ENCODE results near the gene IGFBP2. TPM values are rescaled to one million over a fixed set of nuclear protein-coding genes. Genes with fewer than 3 reads are reported as not detected.

The IGFBP2 gene
- total RNA-seq, 1 experiment from 2014 or later, result 848 TPM

GRCh38 chr2:216671791-216672343 lies 38.6 kb downstream of the IGFBP2 start:
- Histone ChIP-seq H3K27me3 (ENCODE audit: control insufficient read depth, insufficient read depth, low read length) (no peaks in the 10 kb centered on the region), H3K36me3 (replicated peaks; ENCODE audit: control insufficient read depth, insufficient read depth, low read length) (no peaks in the 10 kb centered on the region), H3K4me3 (ENCODE audit: insufficient read depth, low read depth, low read length) (no peak overlapping the region)
- DNase-seq, result peak; percentile 30

GRCh38 chr2:216672466-216672865 lies 39.2 kb downstream of the IGFBP2 start:
- Histone ChIP-seq H3K27me3 (ENCODE audit: control insufficient read depth, insufficient read depth, low read length) (no peaks in the 10 kb centered on the region), H3K36me3 (replicated peaks; ENCODE audit: control insufficient read depth, insufficient read depth, low read length) (no peaks in the 10 kb centered on the region), H3K4me3 (ENCODE audit: insufficient read depth, low read depth, low read length) (no peak overlapping the region)
- peak; percentile 38 for DNase-seq

- no peaks in the 10 kb centered on the region for H3K36me3 ChIP-seq (replicated peaks; ENCODE audit: control insufficient read depth, insufficient read depth, low read length)
- no peaks in the 10 kb centered on the region for H3K27me3 ChIP-seq (ENCODE audit: control insufficient read depth, insufficient read depth, low read length)
- peak; percentile 43 for DNase-seq
- H3K4me3 ChIP-seq (ENCODE audit: insufficient read depth, low read depth, low read length), result no peak overlapping the region
Measured at GRCh38 chr2:216673021-216673420, 39.8 kb downstream of the IGFBP2 start.

- no peak for DNase-seq
Measured at GRCh38 chr2:216673609-216674008, 40.4 kb downstream of the IGFBP2 start.

GRCh38 chr2:216674376-216674775 lies 41.2 kb downstream of the IGFBP2 start:
- Histone ChIP-seq H3K4me3 (ENCODE audit: insufficient read depth, low read depth, low read length) (no peak overlapping the region), H3K27me3 (ENCODE audit: control insufficient read depth, insufficient read depth, low read length) (no peaks in the 10 kb centered on the region), H3K36me3 (replicated peaks; ENCODE audit: control insufficient read depth, insufficient read depth, low read length) (no peaks in the 10 kb centered on the region)
- no peak for DNase-seq

More at GRCh38 chr2:216673609-216674008, 40.4 kb downstream of the IGFBP2 start:
- Histone ChIP-seq H3K4me3 (ENCODE audit: insufficient read depth, low read depth, low read length) (no peak overlapping the region), H3K36me3 (replicated peaks; ENCODE audit: control insufficient read depth, insufficient read depth, low read length) (no peaks in the 10 kb centered on the region), H3K27me3 (ENCODE audit: control insufficient read depth, insufficient read depth, low read length) (no peaks in the 10 kb centered on the region)

- Histone ChIP-seq H3K4me3 (ENCODE audit: insufficient read depth, low read depth, low read length) (no peak overlapping the region), H3K27me3 (ENCODE audit: control insufficient read depth, insufficient read depth, low read length) (no peaks in the 10 kb centered on the region; the same call in 1 of the 2 replicates), H3K36me3 (replicated peaks; ENCODE audit: control insufficient read depth, insufficient read depth, low read length) (no peaks in the 10 kb centered on the region)
- DNase-seq, result peak; percentile 28
Measured at GRCh38 chr2:216676630-216677029, 43.4 kb downstream of the IGFBP2 start.

GRCh38 chr2:216677439-216678097 lies 44.3 kb downstream of the IGFBP2 start:
- Histone ChIP-seq H3K4me3 (ENCODE audit: insufficient read depth, low read depth, low read length) (no peak overlapping the region), H3K36me3 (replicated peaks; ENCODE audit: control insufficient read depth, insufficient read depth, low read length) (no peaks in the 10 kb centered on the region), H3K27me3 (ENCODE audit: control insufficient read depth, insufficient read depth, low read length) (no peaks in the 10 kb centered on the region; the same call in 1 of the 2 replicates)
- DNase-seq, result peak; percentile 16

GRCh38 chr2:216678098-216678465 lies 44.9 kb downstream of the IGFBP2 start:
- no peak overlapping the region for H3K4me3 ChIP-seq (ENCODE audit: insufficient read depth, low read depth, low read length)
- no peaks in the 10 kb centered on the region for H3K36me3 ChIP-seq (replicated peaks; ENCODE audit: control insufficient read depth, insufficient read depth, low read length)
- H3K27me3 ChIP-seq (ENCODE audit: control insufficient read depth, insufficient read depth, low read length), result no peaks in the 10 kb centered on the region; the same call in 1 of the 2 replicates
- no peak for DNase-seq

- Histone ChIP-seq H3K27me3 (ENCODE audit: control insufficient read depth, insufficient read depth, low read length) (peaks cover 1% of the 10 kb centered on the region; the same call in 1 of the 2 replicates), H3K36me3 (replicated peaks; ENCODE audit: control insufficient read depth, insufficient read depth, low read length) (no peaks in the 10 kb centered on the region), H3K4me3 (ENCODE audit: insufficient read depth, low read depth, low read length) (no peak overlapping the region)
- peak; percentile 62 for DNase-seq
Measured at GRCh38 chr2:216678813-216679657, 45.8 kb downstream of the IGFBP2 start.

GRCh38 chr2:216679658-216680024 lies 46.4 kb downstream of the IGFBP2 start:
- DNase-seq, result peak; percentile 37
- Histone ChIP-seq H3K36me3 (replicated peaks; ENCODE audit: control insufficient read depth, insufficient read depth, low read length) (no peaks in the 10 kb centered on the region), H3K4me3 (ENCODE audit: insufficient read depth, low read depth, low read length) (no peak overlapping the region), H3K27me3 (ENCODE audit: control insufficient read depth, insufficient read depth, low read length) (peaks cover 1% of the 10 kb centered on the region; the same call in 1 of the 2 replicates)

- peaks cover 1% of the 10 kb centered on the region; the same call in 1 of the 2 replicates for H3K27me3 ChIP-seq (ENCODE audit: control insufficient read depth, insufficient read depth, low read length)
- no peak overlapping the region for H3K4me3 ChIP-seq (ENCODE audit: insufficient read depth, low read depth, low read length)
- no peak for DNase-seq
- no peaks in the 10 kb centered on the region for H3K36me3 ChIP-seq (replicated peaks; ENCODE audit: control insufficient read depth, insufficient read depth, low read length)
Measured at GRCh38 chr2:216680951-216681629, 47.9 kb downstream of the IGFBP2 start.

GRCh38 chr2:216681683-216682082 lies 48.5 kb downstream of the IGFBP2 start:
- H3K36me3 ChIP-seq (replicated peaks; ENCODE audit: control insufficient read depth, insufficient read depth, low read length), result no peaks in the 10 kb centered on the region
- DNase-seq, result no peak
- no peak overlapping the region for H3K4me3 ChIP-seq (ENCODE audit: insufficient read depth, low read depth, low read length)
- H3K27me3 ChIP-seq (ENCODE audit: control insufficient read depth, insufficient read depth, low read length), result peaks cover 1% of the 10 kb centered on the region; the same call in 1 of the 2 replicates

- peaks cover 1% of the 10 kb centered on the region; the same call in 1 of the 2 replicates for H3K27me3 ChIP-seq (ENCODE audit: control insufficient read depth, insufficient read depth, low read length)
- H3K4me3 ChIP-seq (ENCODE audit: insufficient read depth, low read depth, low read length), result no peak overlapping the region
- no peaks in the 10 kb centered on the region for H3K36me3 ChIP-seq (replicated peaks; ENCODE audit: control insufficient read depth, insufficient read depth, low read length)
- no peak for DNase-seq
Measured at GRCh38 chr2:216683846-216684245, 50.6 kb downstream of the IGFBP2 start.

GRCh38 chr2:216685327-216685875 lies 52.2 kb downstream of the IGFBP2 start:
- peaks cover 16% of the 10 kb centered on the region for H3K27me3 ChIP-seq (ENCODE audit: control insufficient read depth, insufficient read depth, low read length)
- H3K4me3 ChIP-seq (ENCODE audit: insufficient read depth, low read depth, low read length), result no peak overlapping the region
- H3K36me3 ChIP-seq (replicated peaks; ENCODE audit: control insufficient read depth, insufficient read depth, low read length), result no peaks in the 10 kb centered on the region
- DNase-seq, result no peak
